Choroid plexus epithelial cell (primary cell): ENCODE results near the gene ARIH2.
A peak's percentile ranks its signal among the peaks of the same experiment; 100 is the strongest.

ENCODE experiments used
- DNase-seq: peaks from one replicate; pipeline ENCODE4 v3.0.0-alpha.2; 2010; ENCODE audit warnings: low read depth
- H3K4me3 ChIP-seq: 2 replicates; pipeline ENCODE4 v1.5.1; 2011; ENCODE audit warnings: low read depth, mild to moderate bottlenecking, control low read depth, low read length, moderate library complexity
- TF ChIP-seq, protein P1 (sequence below): conservative IDR thresholded peaks from 2 replicates; pipeline ENCODE4 v1.5.1; 2011; ENCODE audit warnings: low read depth, mild to moderate bottlenecking, control low read depth, inconsistent platforms, low read length, moderate library complexity

The ARIH2 gene

DNA sequence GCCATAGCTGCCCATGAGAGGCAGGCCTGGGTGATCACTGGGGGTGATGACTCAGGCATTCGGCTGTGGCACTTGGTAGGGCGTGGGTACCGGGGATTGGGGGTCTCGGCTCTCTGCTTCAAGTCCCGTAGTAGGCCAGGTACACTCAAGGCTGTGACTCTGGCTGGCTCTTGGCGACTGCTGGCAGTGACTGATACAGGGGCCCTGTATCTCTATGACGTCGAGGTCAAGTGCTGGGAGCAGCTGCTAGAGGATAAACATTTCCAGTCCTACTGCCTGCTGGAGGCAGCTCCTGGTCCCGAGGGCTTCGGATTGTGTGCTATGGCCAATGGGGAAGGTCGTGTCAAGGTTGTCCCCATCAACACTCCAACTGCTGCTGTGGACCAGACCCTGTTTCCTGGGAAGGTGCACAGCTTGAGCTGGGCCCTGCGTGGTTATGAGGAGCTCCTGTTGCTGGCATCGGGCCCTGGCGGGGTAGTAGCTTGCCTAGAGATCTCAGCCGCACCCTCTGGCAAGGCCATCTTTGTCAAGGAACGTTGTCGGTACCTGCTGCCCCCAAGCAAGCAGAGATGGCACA lies 93.9 kb downstream of the ARIH2 start:
- TF ChIP-seq, protein P1, sequence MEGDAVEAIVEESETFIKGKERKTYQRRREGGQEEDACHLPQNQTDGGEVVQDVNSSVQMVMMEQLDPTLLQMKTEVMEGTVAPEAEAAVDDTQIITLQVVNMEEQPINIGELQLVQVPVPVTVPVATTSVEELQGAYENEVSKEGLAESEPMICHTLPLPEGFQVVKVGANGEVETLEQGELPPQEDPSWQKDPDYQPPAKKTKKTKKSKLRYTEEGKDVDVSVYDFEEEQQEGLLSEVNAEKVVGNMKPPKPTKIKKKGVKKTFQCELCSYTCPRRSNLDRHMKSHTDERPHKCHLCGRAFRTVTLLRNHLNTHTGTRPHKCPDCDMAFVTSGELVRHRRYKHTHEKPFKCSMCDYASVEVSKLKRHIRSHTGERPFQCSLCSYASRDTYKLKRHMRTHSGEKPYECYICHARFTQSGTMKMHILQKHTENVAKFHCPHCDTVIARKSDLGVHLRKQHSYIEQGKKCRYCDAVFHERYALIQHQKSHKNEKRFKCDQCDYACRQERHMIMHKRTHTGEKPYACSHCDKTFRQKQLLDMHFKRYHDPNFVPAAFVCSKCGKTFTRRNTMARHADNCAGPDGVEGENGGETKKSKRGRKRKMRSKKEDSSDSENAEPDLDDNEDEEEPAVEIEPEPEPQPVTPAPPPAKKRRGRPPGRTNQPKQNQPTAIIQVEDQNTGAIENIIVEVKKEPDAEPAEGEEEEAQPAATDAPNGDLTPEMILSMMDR: no peak
- H3K4me3 ChIP-seq: no peak overlapping the region

DNA sequence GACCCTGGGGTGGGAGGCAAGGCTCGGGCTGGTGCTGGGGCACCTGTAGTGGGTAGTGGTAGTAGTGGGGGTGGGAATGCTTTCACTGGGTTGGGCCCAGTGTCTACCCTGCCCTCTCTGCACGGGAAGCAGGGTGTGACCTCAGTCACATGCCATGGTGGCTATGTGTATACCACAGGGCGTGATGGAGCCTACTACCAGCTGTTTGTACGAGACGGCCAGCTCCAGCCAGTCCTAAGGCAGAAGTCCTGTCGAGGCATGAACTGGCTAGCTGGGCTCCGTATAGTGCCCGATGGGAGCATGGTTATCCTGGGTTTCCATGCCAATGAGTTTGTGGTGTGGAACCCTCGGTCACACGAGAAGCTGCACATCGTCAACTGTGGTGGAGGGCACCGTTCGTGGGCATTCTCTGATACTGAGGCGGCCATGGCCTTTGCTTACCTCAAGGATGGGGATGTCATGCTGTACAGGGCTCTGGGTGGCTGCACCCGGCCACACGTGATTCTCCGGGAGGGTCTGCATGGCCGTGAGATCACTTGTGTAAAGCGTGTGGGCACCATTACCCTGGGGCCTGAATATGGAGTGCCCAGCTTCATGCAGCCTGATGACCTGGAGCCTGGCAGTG lies 94.6 kb downstream of the ARIH2 start:
- DNase-seq: no peak
- TF ChIP-seq, protein P1: no peak
- H3K4me3 ChIP-seq: no peak overlapping the region

More for the DNA sequence above, 93.9 kb downstream of the ARIH2 start:
- DNase-seq: no peak

DNA sequence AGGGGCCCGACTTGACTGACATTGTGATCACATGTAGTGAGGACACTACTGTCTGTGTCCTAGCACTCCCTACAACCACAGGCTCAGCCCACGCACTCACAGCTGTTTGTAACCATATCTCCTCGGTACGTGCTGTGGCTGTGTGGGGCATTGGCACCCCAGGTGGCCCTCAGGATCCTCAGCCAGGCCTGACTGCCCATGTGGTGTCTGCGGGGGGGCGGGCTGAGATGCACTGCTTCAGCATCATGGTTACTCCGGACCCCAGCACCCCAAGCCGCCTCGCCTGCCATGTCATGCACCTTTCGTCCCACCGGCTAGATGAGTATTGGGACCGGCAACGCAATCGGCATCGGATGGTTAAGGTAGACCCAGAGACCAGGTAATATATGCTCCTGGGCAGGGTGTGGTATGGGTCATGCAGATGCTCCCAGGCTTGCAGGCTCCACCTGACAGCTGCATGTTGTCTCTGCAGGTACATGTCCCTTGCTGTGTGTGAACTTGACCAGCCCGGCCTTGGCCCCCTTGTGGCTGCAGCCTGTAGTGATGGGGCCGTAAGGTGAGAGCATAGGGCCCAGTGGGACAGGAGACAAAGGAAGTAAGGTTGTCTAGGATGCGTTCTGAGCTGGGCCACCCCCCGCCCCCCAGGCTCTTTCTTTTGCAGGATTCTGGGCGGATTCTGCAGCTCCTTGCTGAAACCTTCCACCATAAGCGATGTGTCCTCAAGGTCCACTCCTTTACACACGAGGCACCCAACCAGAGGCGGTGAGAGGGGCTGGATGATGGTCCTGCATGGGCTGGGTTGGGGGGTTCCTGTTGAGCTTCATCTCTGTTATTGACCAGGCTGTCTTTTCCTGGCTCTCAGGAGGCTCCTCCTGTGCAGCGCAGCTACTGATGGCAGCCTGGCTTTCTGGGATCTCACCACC lies 95.4 kb downstream of the ARIH2 start:
- TF ChIP-seq, protein P1: peak; percentile 81
- peak; percentile 60 for DNase-seq
- H3K4me3 ChIP-seq: no peak overlapping the region

- DNase-seq: no peak
- H3K4me3 ChIP-seq: no peak overlapping the region
- TF ChIP-seq, protein P1: no peak
These were observed 96.4 kb downstream of the ARIH2 start for GRCh38 chr3:49015072-49015471.

DNA sequence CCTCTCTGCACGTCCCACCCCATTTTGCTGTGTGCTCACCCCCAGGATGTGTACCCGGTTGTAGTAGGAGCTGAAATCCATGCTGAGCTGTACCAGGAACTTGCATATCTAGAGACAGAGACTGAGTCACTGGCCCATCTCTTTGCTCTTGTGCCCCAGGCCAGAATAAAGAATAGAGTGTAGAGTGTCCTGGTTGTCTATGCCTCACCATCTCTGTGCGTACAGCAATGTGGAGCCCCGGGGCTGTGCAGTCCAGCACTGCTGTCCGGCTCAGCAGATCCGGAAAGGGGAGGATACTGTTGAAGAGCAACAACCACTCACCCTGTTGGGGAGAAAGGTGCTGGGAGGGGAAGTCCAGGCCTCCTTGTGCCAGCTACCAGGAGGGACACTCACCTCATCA lies 97.1 kb downstream of the ARIH2 start:
- TF ChIP-seq, protein P1: no peak
- no peak overlapping the region for H3K4me3 ChIP-seq
- no peak for DNase-seq

DNA sequence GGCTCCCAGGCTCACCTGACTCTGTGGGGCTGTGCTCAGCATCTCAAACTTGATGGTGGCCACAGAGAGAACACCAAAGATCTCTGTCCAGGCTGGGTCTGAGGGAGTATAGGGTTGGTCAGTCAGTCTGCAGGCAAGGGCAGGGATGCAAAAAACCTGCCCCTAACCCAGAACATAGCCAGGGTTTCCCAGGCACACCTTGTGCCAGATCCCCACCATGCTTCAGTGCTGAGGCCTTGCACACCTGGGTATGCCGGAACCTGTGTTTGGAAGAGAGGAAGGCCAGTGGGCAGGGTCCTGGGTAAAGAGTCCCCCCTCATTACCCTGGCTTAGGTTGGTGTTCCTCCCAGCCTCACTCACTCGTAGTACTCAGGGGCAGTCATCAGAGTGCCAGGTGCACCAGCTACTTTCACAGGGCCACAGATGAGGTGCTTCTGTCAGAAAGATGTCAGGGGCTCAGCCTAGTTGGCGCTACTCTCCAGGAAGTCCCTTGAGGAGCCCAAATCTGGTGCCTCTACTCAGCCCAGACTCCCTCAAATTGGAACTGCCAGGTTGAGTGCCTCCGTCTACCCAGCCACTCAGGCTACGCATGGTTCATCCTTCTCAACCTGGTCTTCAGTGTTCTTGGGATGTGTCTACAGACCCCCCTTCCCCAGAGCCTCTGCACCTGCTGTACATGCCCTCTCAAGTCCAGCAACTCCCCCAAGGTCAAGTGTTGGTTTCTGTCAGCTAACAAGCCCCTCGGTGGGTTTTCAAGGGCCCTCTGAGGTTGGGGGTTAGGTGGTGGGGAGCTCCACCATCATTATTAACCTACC lies 98.0 kb downstream of the ARIH2 start:
- TF ChIP-seq, protein P1: no peak
- no peak overlapping the region for H3K4me3 ChIP-seq
- no peak for DNase-seq
